Breast epithelium (tissue), 4 donors: ENCODE measurements around the gene PDE10A. TPM values are rescaled to one million over a fixed set of nuclear protein-coding genes. Genes with fewer than 3 reads are reported as not detected.
"Not testable (repeated sequence)": the region's sequence is repeated elsewhere in the genome, so short reads cannot be mapped to it uniquely, and the experiment has no call there.

ENCODE experiments used
- DNase-seq, 2 donors: peaks; one replicate each; pipeline ENCODE4 v3.0.0-alpha.2; 2019; ENCODE audit warnings: low spot score in 2 of 2
- H3K27ac ChIP-seq, 2 donors: fragments of 200-600 bp; sonication (generic) in 1 of 2; one replicate each; pipeline ENCODE4 v1.5.1; 2016 to 2019; ENCODE audit warnings: mild to moderate bottlenecking in 1 of 2
- H3K27me3 ChIP-seq, 2 donors: fragments of 200-600 bp; sonication (generic) in 1 of 2; one replicate each; pipeline versions ENCODE4 v1.5.1 to v1.6.0; 2017 to 2019; ENCODE audit warnings: control low read depth in 1 of 2, mild to moderate bottlenecking in 1 of 2
- H3K36me3 ChIP-seq: fragments of 200-600 bp; one replicate; pipeline ENCODE4 v1.5.1; 2019
- H3K4me1 ChIP-seq, 2 donors: fragments of 200-600 bp; sonication (generic); one replicate each; pipeline ENCODE4 v1.5.1; 2016 to 2019; ENCODE audit warnings: control low read depth in 1 of 2
- H3K4me3 ChIP-seq, 3 donors: fragments of 200-600 bp; sonication (generic); 1 replicate in 2 of 3; 2 replicates in 1 of 3; pipeline ENCODE4 v1.5.1; 2016 to 2019; ENCODE audit warnings: mild to moderate bottlenecking in 3 of 3, moderate library complexity in 2 of 3
- H3K9me3 ChIP-seq, 2 donors: fragments of 200-600 bp; sonication (generic) in 1 of 2; one replicate each; pipeline ENCODE4 v1.5.1; 2016 to 2019; ENCODE audit warnings: control low read depth in 1 of 2
- POLR2A ChIP-seq: fragments of 450-650 bp; IDR thresholded peaks from one replicate; pipeline ENCODE4 v1.6.1; 2016; ENCODE audit warnings: antibody characterized with exemption, mild to moderate bottlenecking, moderate library complexity
- POLR2AphosphoS5 ChIP-seq, 3 donors: sonication (generic); formaldehyde crosslinking; IDR thresholded peaks; one replicate each; pipeline ENCODE4 v1.6.1; 2017; ENCODE audit warnings: antibody characterized with exemption in 3 of 3
- intact Hi-C: fragments of 100-400 bp; cut with DNase I; formaldehyde crosslinking; loops from one replicate; pipeline ENCODE4 v1.15.1; 2023; ENCODE audit warnings: low total_unique reads
- total RNA-seq, 3 donors: library from RNA; depleted of rRNA; stranded (reverse); fragments of >200 nt; gene quantifications; one replicate each; pipeline ENCODE4 v1.1.0, GENCODE V29; 2016
- TF ChIP-seq, protein P1 (sequence below), 3 donors: fragments of 450-650 bp; IDR thresholded peaks; one replicate each; pipeline ENCODE4 v1.5.1; 2016 to 2017; ENCODE audit warnings: antibody characterized with exemption in 3 of 3, mild to moderate bottlenecking in 3 of 3, moderate library complexity in 3 of 3

The PDE10A gene
- total RNA-seq, 3 donors from 2014 or later = 2.7 to 22.0 (median 12.6) TPM

- H3K27me3 ChIP-seq = no peaks in the 10 kb centered on the region
- no peaks in the 10 kb centered on the region for H3K4me1 ChIP-seq
- no peaks in the 10 kb centered on the region for H3K9me3 ChIP-seq
- intact Hi-C loops = no loop called here
- H3K36me3 ChIP-seq = no peaks in the 10 kb centered on the region
- no peak overlapping the region for H3K4me3 ChIP-seq
- no peak for DNase-seq
- TF ChIP-seq, protein P1, sequence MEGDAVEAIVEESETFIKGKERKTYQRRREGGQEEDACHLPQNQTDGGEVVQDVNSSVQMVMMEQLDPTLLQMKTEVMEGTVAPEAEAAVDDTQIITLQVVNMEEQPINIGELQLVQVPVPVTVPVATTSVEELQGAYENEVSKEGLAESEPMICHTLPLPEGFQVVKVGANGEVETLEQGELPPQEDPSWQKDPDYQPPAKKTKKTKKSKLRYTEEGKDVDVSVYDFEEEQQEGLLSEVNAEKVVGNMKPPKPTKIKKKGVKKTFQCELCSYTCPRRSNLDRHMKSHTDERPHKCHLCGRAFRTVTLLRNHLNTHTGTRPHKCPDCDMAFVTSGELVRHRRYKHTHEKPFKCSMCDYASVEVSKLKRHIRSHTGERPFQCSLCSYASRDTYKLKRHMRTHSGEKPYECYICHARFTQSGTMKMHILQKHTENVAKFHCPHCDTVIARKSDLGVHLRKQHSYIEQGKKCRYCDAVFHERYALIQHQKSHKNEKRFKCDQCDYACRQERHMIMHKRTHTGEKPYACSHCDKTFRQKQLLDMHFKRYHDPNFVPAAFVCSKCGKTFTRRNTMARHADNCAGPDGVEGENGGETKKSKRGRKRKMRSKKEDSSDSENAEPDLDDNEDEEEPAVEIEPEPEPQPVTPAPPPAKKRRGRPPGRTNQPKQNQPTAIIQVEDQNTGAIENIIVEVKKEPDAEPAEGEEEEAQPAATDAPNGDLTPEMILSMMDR (IDR thresholded peaks at IDR 0.05) = no peak
- TF ChIP-seq POLR2AphosphoS5 (IDR thresholded peaks at IDR 0.05) (no peak), POLR2A (no peak)
- H3K27ac ChIP-seq = no peak overlapping the region
These were observed 68.3 kb downstream of the PDE10A start for GRCh38 chr6:165594584-165595333.

DNA sequence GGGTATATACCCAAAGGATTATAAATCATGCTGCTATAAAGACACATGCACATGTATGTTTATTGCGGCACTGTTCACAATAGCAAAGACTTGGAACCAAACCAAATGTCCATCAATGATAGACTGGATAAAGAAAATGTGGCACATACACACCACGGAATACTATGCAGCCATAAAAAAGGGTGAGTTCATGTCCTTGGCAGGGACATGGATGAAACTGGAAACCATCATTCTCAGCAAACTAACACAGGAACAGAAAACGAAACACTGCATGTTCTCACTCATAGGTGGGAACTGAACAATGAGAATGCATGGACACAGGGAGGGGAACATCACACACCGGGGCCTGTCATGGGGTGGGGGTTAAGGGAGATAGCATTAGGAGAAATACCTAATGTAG is 70.1 kb downstream of the PDE10A start:
- not testable (repeated sequence) for H3K36me3 ChIP-seq, H3K4me1 ChIP-seq, H3K4me3 ChIP-seq

DNA sequence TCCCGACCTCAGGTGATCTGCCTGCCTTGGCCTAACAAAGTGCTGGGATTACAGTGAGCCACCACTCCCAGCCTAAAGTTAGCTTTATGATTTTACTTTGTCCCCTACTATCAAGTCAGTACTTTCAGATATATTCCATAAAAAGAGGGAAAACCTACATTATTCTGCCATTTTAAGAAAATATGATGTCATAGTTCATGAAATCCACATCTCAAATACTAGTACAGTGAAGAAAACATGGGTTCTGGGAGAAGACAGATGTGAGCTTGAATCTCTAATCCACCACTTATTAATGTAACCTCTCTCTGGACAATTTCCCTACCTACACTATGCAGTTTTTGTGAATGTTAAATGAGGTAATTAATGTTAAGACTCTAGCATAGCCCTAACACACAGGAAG is 74.5 kb downstream of the PDE10A start:
- no peaks in the 10 kb centered on the region for H3K27me3 ChIP-seq

More for the DNA sequence above, 70.1 kb downstream of the PDE10A start:
- H3K27ac ChIP-seq, DNase-seq, H3K9me3 ChIP-seq, intact Hi-C loops, H3K27me3 ChIP-seq: not testable (repeated sequence)

GRCh38 chr6:165587206-165587605 is 75.8 kb downstream of the PDE10A start:
- Histone ChIP-seq H3K27ac (no peak overlapping the region), H3K9me3 (no peaks in the 10 kb centered on the region), H3K36me3 (no peaks in the 10 kb centered on the region), H3K27me3 (no peaks in the 10 kb centered on the region), H3K4me3 (no peak overlapping the region), H3K4me1 (no peaks in the 10 kb centered on the region)
- intact Hi-C loops = no loop called here
- TF ChIP-seq, protein P1 (IDR thresholded peaks at IDR 0.05) = no peak
- TF ChIP-seq POLR2A (no peak), POLR2AphosphoS5 (IDR thresholded peaks at IDR 0.05) (no peak)
- DNase-seq = no peak

More for the DNA sequence above, 74.5 kb downstream of the PDE10A start:
- H3K9me3 ChIP-seq = no peaks in the 10 kb centered on the region
- H3K4me1 ChIP-seq = no peaks in the 10 kb centered on the region
- TF ChIP-seq, protein P1 (IDR thresholded peaks at IDR 0.05) = no peak
- TF ChIP-seq POLR2A = no peak
- TF ChIP-seq POLR2AphosphoS5 (IDR thresholded peaks at IDR 0.05) = no peak
- H3K27ac ChIP-seq = no peak overlapping the region
- no peak overlapping the region for H3K4me3 ChIP-seq
- no peaks in the 10 kb centered on the region for H3K36me3 ChIP-seq
- DNase-seq = no peak
- intact Hi-C loops = no loop called here

DNA sequence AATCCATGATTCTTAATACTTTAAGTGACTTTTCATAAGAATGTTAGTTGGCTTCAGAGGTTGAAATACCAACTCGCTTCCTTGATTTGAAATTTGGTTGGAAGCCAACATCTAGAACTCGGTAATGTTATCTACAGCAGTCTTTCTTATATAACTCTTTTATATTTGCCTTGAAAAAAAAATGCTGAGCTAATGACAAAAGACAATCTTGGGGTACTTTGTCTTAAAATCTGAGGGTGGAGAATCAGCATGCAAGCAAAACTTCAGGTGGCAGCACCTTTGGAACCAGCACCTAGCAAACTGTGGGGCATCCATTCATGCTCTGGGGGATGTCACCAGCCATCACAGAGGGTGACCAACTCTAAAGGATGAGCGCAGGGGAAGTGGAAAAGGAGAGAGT is 76.3 kb downstream of the PDE10A start:
- no peak for TF ChIP-seq POLR2A
- TF ChIP-seq, protein P1 (IDR thresholded peaks at IDR 0.05) = no peak
- no peak for TF ChIP-seq POLR2AphosphoS5 (IDR thresholded peaks at IDR 0.05)
- Histone ChIP-seq H3K27me3 (no peaks in the 10 kb centered on the region), H3K4me3 (no peak overlapping the region), H3K4me1 (no peaks in the 10 kb centered on the region), H3K36me3 (no peaks in the 10 kb centered on the region), H3K9me3 (no peaks in the 10 kb centered on the region), H3K27ac (no peak overlapping the region)
- intact Hi-C loops = no loop called here
- no peak for DNase-seq
